HEK293 (cell line): Measurements from ENCODE around the gene ZNF284.
"Not testable (repeated sequence)": the region's sequence is repeated elsewhere in the genome, so short reads cannot be mapped to it uniquely, and the experiment has no call there.

Experiments
- CTCF ChIA-PET: fragments of 350-600 bp; formaldehyde crosslinking; extraction: SDS; loops from one replicate; lab custom pipeline; 2021; ENCODE audit warnings: antibody characterized with exemption; lab: Yijun Ruan, JAX
- POLR2A ChIA-PET: fragments of 300-600 bp; formaldehyde crosslinking; extraction: SDS; loops from one replicate; lab custom pipeline; 2020; ENCODE audit warnings: antibody characterized with exemption, inconsistent platforms; lab: Yijun Ruan, JAX
- H3K27ac ChIP-seq: fragments of 200-500 bp; sonication (Bioruptor generic); 2 replicates; pipeline ENCODE4 v1.5.1; 2014; ENCODE audit warnings: low read depth, low read length, control low read depth, inconsistent platforms; ENCODE audit errors: extremely low read depth
- H3K36me3 ChIP-seq, 2 experiments: fragments of 200-500 bp in 1 of 2; sonication (Bioruptor generic) in 1 of 2; 1 replicate in 1 of 2; 2 replicates in 1 of 2; pipeline ENCODE4 v1.5.1; 2014 to 2017; ENCODE audit warnings: inconsistent platforms in 2 of 2, low read length in 2 of 2; ENCODE audit not compliant: control insufficient read depth in 2 of 2, insufficient read depth in 1 of 2
- H3K4me1 ChIP-seq: fragments of 200-500 bp; sonication (Bioruptor generic); 2 replicates; pipeline ENCODE4 v1.5.1; 2014; ENCODE audit warnings: mild to moderate bottlenecking, low read length, inconsistent platforms; ENCODE audit not compliant: control insufficient read depth, insufficient read depth
- H3K4me3 ChIP-seq: 2 replicates; pipeline ENCODE4 v1.5.1; 2011; ENCODE audit warnings: low read depth, mild to moderate bottlenecking, control low read depth, low read length, moderate library complexity
- H3K9me3 ChIP-seq: fragments of 200-500 bp; sonication (Bioruptor generic); 2 replicates; pipeline ENCODE4 v1.5.1; 2014; ENCODE audit warnings: low read depth, low read length, inconsistent platforms; ENCODE audit not compliant: control insufficient read depth, insufficient read depth
- HOXC10 ChIP-seq: sonication (generic); formaldehyde crosslinking; IDR thresholded peaks from 2 replicates; pipeline ENCODE4 v1.8.1; 2023; ENCODE audit warnings: mild to moderate bottlenecking, missing genetic modification reagents
- KLF9 ChIP-seq: fragments of 450-650 bp; formaldehyde crosslinking; IDR thresholded peaks from 2 replicates; pipeline ENCODE4 v1.5.1; 2016; ENCODE audit warnings: missing biosample characterization, missing genetic modification characterization, low read depth
- SETDB1 ChIP-seq: IDR thresholded peaks from one replicate; pipeline ENCODE4 v1.6.1; 2017; ENCODE audit warnings: mild to moderate bottlenecking, low read length, moderate library complexity, mixed read lengths; ENCODE audit not compliant: insufficient read length
- ZNF146 ChIP-seq: fragments of 450-650 bp; formaldehyde crosslinking; IDR thresholded peaks from 2 replicates; pipeline ENCODE4 v1.5.1; 2016; ENCODE audit warnings: missing biosample characterization, missing genetic modification characterization
- ZNF433 ChIP-seq: fragments of 450-650 bp; formaldehyde crosslinking; IDR thresholded peaks from 2 replicates; pipeline ENCODE4 v1.5.1; 2016; ENCODE audit warnings: missing biosample characterization, missing genetic modification characterization, low read depth
- ZNF580 ChIP-seq: fragments of 450-650 bp; formaldehyde crosslinking; IDR thresholded peaks from 2 replicates; pipeline ENCODE4 v1.5.1; 2016; ENCODE audit warnings: missing biosample characterization, missing genetic modification characterization
- ZNF610 ChIP-seq: fragments of 450-650 bp; formaldehyde crosslinking; IDR thresholded peaks from 2 replicates; pipeline ENCODE4 v1.5.1; 2016; ENCODE audit warnings: missing biosample characterization, missing genetic modification characterization, borderline replicate concordance

ZNF284 gene

GRCh38 chr19:44121162-44121561 is 49.2 kb downstream of the ZNF284 start:
- H3K9me3 ChIP-seq, result not testable (repeated sequence)
- TF ChIP-seq ZNF580 (tag by site-specific recombination), result 0 out of 2 replicates have a peak, but pooled peaks have one; percentile 11
- peak; percentile 85 for TF ChIP-seq ZNF146 (tag by site-specific recombination)
- TF ChIP-seq, all 188 proteins: peak for 2; not testable (repeated sequence) for 186
- H3K4me1 ChIP-seq, H3K4me3 ChIP-seq, CTCF ChIA-PET, H3K27ac ChIP-seq, POLR2A ChIA-PET: not testable (repeated sequence)
- peaks cover 75 to 100% of the 10 kb centered on the region in 2 experiments for H3K36me3 ChIP-seq

- H3K4me3 ChIP-seq, result no peak overlapping the region
- no peak overlapping the region for H3K27ac ChIP-seq
- peaks cover 23% of the 10 kb centered on the region for H3K9me3 ChIP-seq
- ChIA-PET CTCF (interaction anchor here (0.5 to 0.7 kb wide), 2 partner anchors 10 to 230 kb away, joined by 3 read pairs; no protein-coding TSS in a partner anchor), POLR2A (no interaction called here)
- no peaks in the 10 kb centered on the region for H3K4me1 ChIP-seq
- TF ChIP-seq ZNF610 (no peak), HOXC10 (CRISPR knock-in tag) (no peak), SETDB1 (peak; percentile 37), ZNF433 (tag by site-specific recombination) (no peak), KLF9 (tag by site-specific recombination) (0 out of 2 replicates have a peak, but pooled peaks have one; percentile 1)
- TF ChIP-seq, all 188 proteins: peak for 2
- peaks cover 51 to 68% of the 10 kb centered on the region in 2 experiments for H3K36me3 ChIP-seq
These were observed 60.0 kb downstream of the ZNF284 start for GRCh38 chr19:44131955-44132354.
